Esophagus squamous epithelium (tissue), 4 donors: ENCODE measurements around the gene ZNF541.

Source experiments
- POLR2A ChIP-seq, 4 donors: fragments of 450-650 bp; IDR thresholded peaks; one replicate each; pipeline ENCODE4 v1.6.1; 2017; ENCODE audit warnings: antibody characterized with exemption in 4 of 4, mild to moderate bottlenecking in 4 of 4, moderate library complexity in 3 of 4
- TF ChIP-seq, protein P1 (sequence below), 6 experiments: fragments of 450-650 bp in 4 of 6; fragments of 200-600 bp in 2 of 6; sonication (generic) in 2 of 6; IDR thresholded peaks; one replicate each; pipeline ENCODE4 v1.5.1; 2016 to 2019; ENCODE audit warnings: antibody characterized with exemption in 6 of 6, mild to moderate bottlenecking in 4 of 6, moderate library complexity in 4 of 6

DNA sequence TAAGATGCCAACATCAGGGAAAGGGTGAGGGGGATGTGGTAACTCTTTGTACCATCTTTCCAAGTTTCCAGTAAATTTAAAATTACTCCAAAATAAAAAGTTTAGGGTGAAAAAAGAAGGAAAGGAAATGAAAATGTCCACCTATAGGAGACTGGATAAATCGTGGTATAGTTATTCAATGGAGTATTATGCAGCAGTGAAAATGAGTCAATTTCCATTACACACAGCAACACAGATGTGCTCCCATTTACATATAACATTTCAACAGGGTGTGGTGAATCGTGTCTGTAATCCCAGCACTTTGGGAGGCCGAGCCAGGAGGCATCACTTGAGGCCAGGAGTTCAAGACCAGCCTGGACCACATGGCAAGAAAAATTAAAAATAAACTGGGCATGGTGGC is 7.4 kb upstream of the ZNF541 start:
- TF ChIP-seq POLR2A (IDR thresholded peaks at IDR 0.05) = no peak
- TF ChIP-seq, protein P1, sequence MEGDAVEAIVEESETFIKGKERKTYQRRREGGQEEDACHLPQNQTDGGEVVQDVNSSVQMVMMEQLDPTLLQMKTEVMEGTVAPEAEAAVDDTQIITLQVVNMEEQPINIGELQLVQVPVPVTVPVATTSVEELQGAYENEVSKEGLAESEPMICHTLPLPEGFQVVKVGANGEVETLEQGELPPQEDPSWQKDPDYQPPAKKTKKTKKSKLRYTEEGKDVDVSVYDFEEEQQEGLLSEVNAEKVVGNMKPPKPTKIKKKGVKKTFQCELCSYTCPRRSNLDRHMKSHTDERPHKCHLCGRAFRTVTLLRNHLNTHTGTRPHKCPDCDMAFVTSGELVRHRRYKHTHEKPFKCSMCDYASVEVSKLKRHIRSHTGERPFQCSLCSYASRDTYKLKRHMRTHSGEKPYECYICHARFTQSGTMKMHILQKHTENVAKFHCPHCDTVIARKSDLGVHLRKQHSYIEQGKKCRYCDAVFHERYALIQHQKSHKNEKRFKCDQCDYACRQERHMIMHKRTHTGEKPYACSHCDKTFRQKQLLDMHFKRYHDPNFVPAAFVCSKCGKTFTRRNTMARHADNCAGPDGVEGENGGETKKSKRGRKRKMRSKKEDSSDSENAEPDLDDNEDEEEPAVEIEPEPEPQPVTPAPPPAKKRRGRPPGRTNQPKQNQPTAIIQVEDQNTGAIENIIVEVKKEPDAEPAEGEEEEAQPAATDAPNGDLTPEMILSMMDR (IDR thresholded peaks at IDR 0.05) = no peak
